ENCODE data around the gene CDCA5. TPM values are rescaled to one million over a fixed set of nuclear protein-coding genes. Genes with fewer than 3 reads are reported as not detected.

Gene CDCA5
- polyA plus RNA-seq, 3 donors = 0.20 to 0.28 TPM; not detected in 1

DNA sequence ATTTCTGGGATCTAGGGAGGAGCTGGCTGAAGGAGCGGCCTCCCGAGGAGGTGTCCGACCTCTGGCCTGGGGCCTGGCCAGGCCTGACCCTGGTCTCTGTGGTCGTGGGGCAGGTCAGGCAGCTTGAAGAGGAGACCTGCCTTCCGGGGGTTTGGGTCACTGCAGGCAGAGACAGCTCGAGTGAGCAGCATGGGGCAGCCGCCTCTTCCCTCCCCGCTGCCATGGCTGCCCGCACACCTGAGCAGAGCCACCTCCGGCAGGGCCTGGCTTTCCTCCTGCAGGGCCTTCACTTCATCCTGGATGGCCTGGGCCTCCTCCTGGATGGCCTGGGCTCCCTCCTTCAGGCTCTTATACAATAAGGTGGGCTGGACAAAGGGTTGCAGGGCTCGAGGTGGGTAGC is 17.5 kb downstream of the CDCA5 start:
- peaks cover 19% of the 10 kb centered on the region for H3K4me1 Mint-ChIP-seq
- Histone ChIP-seq H2AFZ (ENCODE audit: insufficient read depth, low read depth, low read length, poor library complexity, severe bottlenecking) (no peak overlapping the region), H3K27ac (ENCODE audit: low read depth in 1 of 2, low read length in 2 of 2) (no peak overlapping the region), H3K79me2 (ENCODE audit: insufficient read depth, low read length) (no peaks in the 10 kb centered on the region), H3K4me1 (ENCODE audit: control insufficient read depth in 1 of 2, insufficient read depth in 2 of 2, low read length in 2 of 2) (peaks cover 5 to 8% of the 10 kb centered on the region in 2 donors), H3K4me2 (replicated peaks; ENCODE audit: extremely low read depth, low read length, poor library complexity, severe bottlenecking) (no peak overlapping the region), H4K20me1 (ENCODE audit: insufficient read depth, low read length) (no peaks in the 10 kb centered on the region), H3K4me3 (replicated peaks in 1 of 3; ENCODE audit: low read depth in 2 of 3, low read length in 3 of 3) (no peak overlapping the region), H3K36me3 (replicated peaks in 1 of 2; ENCODE audit: control insufficient read depth in 1 of 2, insufficient read depth in 2 of 2, low read length in 2 of 2) (no peaks in the 10 kb centered on the region), H3K9ac (ENCODE audit: insufficient read depth, low read length, poor library complexity, severe bottlenecking) (no peak overlapping the region), H3K9me3 (replicated peaks in 1 of 2; ENCODE audit: control insufficient read depth in 1 of 2, insufficient read depth in 1 of 2, low read length in 2 of 2) (no peaks in the 10 kb centered on the region), H3K27me3 (ENCODE audit: control insufficient read depth in 2 of 2, insufficient read depth in 2 of 2, low read length in 2 of 2) (no peaks in the 10 kb centered on the region)
- intact Hi-C loops (cut with micrococcal nuclease) = no loop called here
- H3K27me3 Mint-ChIP-seq (ENCODE audit: low read depth in 3 of 3) = peaks cover 3 to 7% (median 4%) of the 10 kb centered on the region in 3 donors
- no peak overlapping the region for H3K4me3 Mint-ChIP-seq
- peaks cover 0 to under 1% (median 0%) of the 10 kb centered on the region in 7 donors for H3K9me3 Mint-ChIP-seq
- no peak for DNase-seq
- H3K36me3 Mint-ChIP-seq = no peaks in the 10 kb centered on the region
- H3K27ac Mint-ChIP-seq = no peak overlapping the region
- 97% methylated on average over 9 of the region's 11 CpGs for WGBS (ENCODE audit: insufficient coverage)
- TF ChIP-seq, protein P1, sequence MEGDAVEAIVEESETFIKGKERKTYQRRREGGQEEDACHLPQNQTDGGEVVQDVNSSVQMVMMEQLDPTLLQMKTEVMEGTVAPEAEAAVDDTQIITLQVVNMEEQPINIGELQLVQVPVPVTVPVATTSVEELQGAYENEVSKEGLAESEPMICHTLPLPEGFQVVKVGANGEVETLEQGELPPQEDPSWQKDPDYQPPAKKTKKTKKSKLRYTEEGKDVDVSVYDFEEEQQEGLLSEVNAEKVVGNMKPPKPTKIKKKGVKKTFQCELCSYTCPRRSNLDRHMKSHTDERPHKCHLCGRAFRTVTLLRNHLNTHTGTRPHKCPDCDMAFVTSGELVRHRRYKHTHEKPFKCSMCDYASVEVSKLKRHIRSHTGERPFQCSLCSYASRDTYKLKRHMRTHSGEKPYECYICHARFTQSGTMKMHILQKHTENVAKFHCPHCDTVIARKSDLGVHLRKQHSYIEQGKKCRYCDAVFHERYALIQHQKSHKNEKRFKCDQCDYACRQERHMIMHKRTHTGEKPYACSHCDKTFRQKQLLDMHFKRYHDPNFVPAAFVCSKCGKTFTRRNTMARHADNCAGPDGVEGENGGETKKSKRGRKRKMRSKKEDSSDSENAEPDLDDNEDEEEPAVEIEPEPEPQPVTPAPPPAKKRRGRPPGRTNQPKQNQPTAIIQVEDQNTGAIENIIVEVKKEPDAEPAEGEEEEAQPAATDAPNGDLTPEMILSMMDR (IDR thresholded peaks at IDR 0.05) = no peak

DNA sequence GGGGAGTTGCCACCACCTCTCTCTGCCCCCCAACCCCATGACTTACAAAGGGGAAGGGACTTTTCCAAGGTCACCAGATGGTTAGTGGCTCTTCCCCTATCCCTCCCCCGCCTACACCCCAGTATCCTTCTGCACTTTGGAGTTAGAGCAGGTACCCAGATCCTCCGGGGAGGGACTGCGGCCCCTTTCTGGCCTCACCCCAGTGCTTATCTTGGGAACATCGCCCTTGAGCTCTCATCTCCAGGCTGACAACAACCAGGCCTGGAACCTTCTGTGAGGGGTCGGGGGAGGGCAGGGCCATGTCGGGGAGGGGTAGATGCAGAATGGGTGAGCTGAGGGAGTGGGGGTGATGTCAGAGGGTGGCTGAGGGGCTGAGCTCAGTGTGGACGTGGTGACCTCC is 18.0 kb downstream of the CDCA5 start:
- 87% methylated on average over 3 of the region's 7 CpGs for WGBS (ENCODE audit: insufficient coverage)

More for the DNA sequence above, 18.0 kb downstream of the CDCA5 start:
- DNase-seq = no peak
- no peak overlapping the region for H3K27ac ChIP-seq (ENCODE audit: low read depth in 1 of 2, low read length in 2 of 2)
- no peak overlapping the region for H3K9ac ChIP-seq (ENCODE audit: insufficient read depth, low read length, poor library complexity, severe bottlenecking)
- H3K27me3 ChIP-seq (ENCODE audit: control insufficient read depth in 2 of 2, insufficient read depth in 2 of 2, low read length in 2 of 2) = no peaks in the 10 kb centered on the region
- TF ChIP-seq, protein P1 (IDR thresholded peaks at IDR 0.05) = no peak
- no peaks in the 10 kb centered on the region for H3K36me3 ChIP-seq (replicated peaks in 1 of 2; ENCODE audit: control insufficient read depth in 1 of 2, insufficient read depth in 2 of 2, low read length in 2 of 2)
- H3K9me3 ChIP-seq (replicated peaks in 1 of 2; ENCODE audit: control insufficient read depth in 1 of 2, insufficient read depth in 1 of 2, low read length in 2 of 2) = no peaks in the 10 kb centered on the region
- Mint-ChIP-seq H3K4me3 (no peak overlapping the region), H3K4me1 (peaks cover 23% of the 10 kb centered on the region), H3K27ac (no peak overlapping the region), H3K36me3 (no peaks in the 10 kb centered on the region), H3K27me3 (ENCODE audit: low read depth in 3 of 3) (peaks cover 4 to 8% (median 8%) of the 10 kb centered on the region in 3 donors), H3K9me3 (peaks cover 0 to 4% (median 0%) of the 10 kb centered on the region in 7 donors)
- H3K4me3 ChIP-seq (replicated peaks in 1 of 3; ENCODE audit: low read depth in 2 of 3, low read length in 3 of 3) = no peak overlapping the region
- H3K4me1 ChIP-seq (ENCODE audit: control insufficient read depth in 1 of 2, insufficient read depth in 2 of 2, low read length in 2 of 2) = peaks cover 5 to 8% of the 10 kb centered on the region in 2 donors
- intact Hi-C loops (cut with micrococcal nuclease) = no loop called here
- no peak overlapping the region for H3K4me2 ChIP-seq (replicated peaks; ENCODE audit: extremely low read depth, low read length, poor library complexity, severe bottlenecking)
- H2AFZ ChIP-seq (ENCODE audit: insufficient read depth, low read depth, low read length, poor library complexity, severe bottlenecking) = no peak overlapping the region
- no peaks in the 10 kb centered on the region for H4K20me1 ChIP-seq (ENCODE audit: insufficient read depth, low read length)
- no peaks in the 10 kb centered on the region for H3K79me2 ChIP-seq (ENCODE audit: insufficient read depth, low read length)

All from CD14-positive monocyte (primary cell).